ENCODE results near the gene RUNX1. TPM values are rescaled to one million over a fixed set of nuclear protein-coding genes. Genes with fewer than 3 reads are reported as not detected.

RUNX1 gene
- total and polyA plus RNA-seq, 2 donors (not counting 3 experiments of a cell fraction or from before 2014, with no cell fraction given) = 4.6 to 17.9 TPM

- DNase-seq (ENCODE audit: low read depth, low spot score) (no peak), FAIRE-seq (no peak)
- no peak overlapping the region for H3K9ac ChIP-seq (replicated peaks; ENCODE audit: extremely low read depth, insufficient read depth, low read length)
- H3K27me3 ChIP-seq (ENCODE audit: control insufficient read depth in 2 of 2, insufficient read depth in 2 of 2, low read length in 2 of 2) = peaks cover 12 to 23% of the 10 kb centered on the region in 2 experiments
- CTCF ChIA-PET = no interaction called here
- no peak overlapping the region for H3K4me3 ChIP-seq (replicated peaks in 1 of 3; ENCODE audit: insufficient read depth in 1 of 3, low read depth in 1 of 3, low read length in 3 of 3)
- no peaks in the 10 kb centered on the region for H4K20me1 ChIP-seq (replicated peaks; ENCODE audit: control insufficient read depth, extremely low read depth, insufficient read depth, low read length)
- intact Hi-C loops (cut with micrococcal nuclease) (no loop called here), dilution Hi-C loops (cut with MboI; ENCODE audit: extremely low pct_ligation_motif_present, low sequenced_read_pairs) (no loop called here)
- POLR2A ChIA-PET = no interaction called here
- no peak overlapping the region for H2AFZ ChIP-seq (ENCODE audit: low read depth, low read length)
- no peaks in the 10 kb centered on the region for H3K4me1 ChIP-seq (ENCODE audit: control insufficient read depth, extremely low read depth, insufficient read depth, low read length)
- TF ChIP-seq JUN (IDR thresholded peaks at IDR 0.05; ENCODE audit: borderline replicate concordance, insufficient read depth, insufficient read length, low read depth) (no peak), POLR2AphosphoS5 (IDR thresholded peaks at IDR 0.05; ENCODE audit: insufficient read depth, low read depth, low read length) (no peak), EZH2 (IDR thresholded peaks at IDR 0.05; ENCODE audit: borderline replicate concordance, low read depth, low read length, severe bottlenecking) (no peak), MAX (IDR thresholded peaks at IDR 0.05; ENCODE audit: insufficient read depth, insufficient read length) (no peak), FOS (IDR thresholded peaks at IDR 0.05; ENCODE audit: borderline replicate concordance, insufficient read depth, low read length) (no peak), POLR2A (IDR thresholded peaks at IDR 0.05; ENCODE audit: low read depth, low read length) (no peak), GATA2 (IDR thresholded peaks at IDR 0.05; ENCODE audit: insufficient read depth, insufficient read length, low read depth, low read length) (no peak), CTCF (IDR thresholded peaks at IDR 0.05; ENCODE audit: extremely low read depth in 1 of 2, insufficient read depth in 1 of 2, low read depth in 1 of 2, low read length in 2 of 2) (no peak), MYC (IDR thresholded peaks at IDR 0.05; ENCODE audit: low read depth, low read length) (no peak)
- H3K9me1 ChIP-seq (replicated peaks; ENCODE audit: control insufficient read depth, extremely low read depth, insufficient read depth, low read length) = no peaks in the 10 kb centered on the region
- no peaks in the 10 kb centered on the region for H3K9me3 ChIP-seq (replicated peaks; ENCODE audit: control insufficient read depth, insufficient read depth, low read length)
- BruUV-seq (replicated peaks) = no TSS peak
- no peaks in the 10 kb centered on the region for H3K36me3 ChIP-seq (ENCODE audit: control insufficient read depth in 2 of 2, extremely low read depth in 1 of 2, insufficient read depth in 2 of 2, low read length in 2 of 2)
- no peak overlapping the region for H3K27ac ChIP-seq (ENCODE audit: insufficient read depth, low read depth, low read length)
- no peak overlapping the region for H3K4me2 ChIP-seq (ENCODE audit: insufficient read depth, low read length)
- no peaks in the 10 kb centered on the region for H3K79me2 ChIP-seq (ENCODE audit: control insufficient read depth, insufficient read depth, low read length)
Measured at GRCh38 chr21:35007348-35007747, 41.8 kb downstream of the RUNX1 start.

Data from endothelial cell of umbilical vein (primary cell).